Measurements from ENCODE around the gene RBFOX1. TPM values are rescaled to one million over a fixed set of nuclear protein-coding genes. Genes with fewer than 3 reads are reported as not detected.

RBFOX1 gene
- total RNA-seq, 6 donors from 2014 or later = not detected

- no peak overlapping the region for H3K27ac ChIP-seq
- H3K36me3 ChIP-seq = no peaks in the 10 kb centered on the region
- no peaks in the 10 kb centered on the region for H3K27me3 ChIP-seq
- H3K4me3 ChIP-seq = no peak overlapping the region
- H3K9me3 ChIP-seq = no peaks in the 10 kb centered on the region
- WGBS, 2 donors = 86 to 89% methylated on average over 7 of the region's 7 CpGs
- TF ChIP-seq POLR2AphosphoS5 (IDR thresholded peaks at IDR 0.05) (no peak), POLR2A (IDR thresholded peaks at IDR 0.05) (no peak), EP300 (IDR thresholded peaks at IDR 0.05) (no peak), CTCF (IDR thresholded peaks at IDR 0.05) (no peak)
- ATAC-seq (ENCODE audit: low FRiP score in 2 of 2) (no peak), DNase-seq (no peak)
- no peaks in the 10 kb centered on the region for H3K4me1 ChIP-seq
Observed at GRCh38 chr16:7318686-7319085, 14.0 kb upstream of the RBFOX1 start.

GRCh38 chr16:7319514-7319913, 13.1 kb upstream of the RBFOX1 start:
- Histone ChIP-seq H3K4me3 (no peak overlapping the region), H3K4me1 (no peaks in the 10 kb centered on the region), H3K9me3 (no peaks in the 10 kb centered on the region), H3K27me3 (no peaks in the 10 kb centered on the region), H3K36me3 (no peaks in the 10 kb centered on the region), H3K27ac (no peak overlapping the region)
- WGBS, 2 donors = 67 to 81% methylated on average over 4 of the region's 4 CpGs
- DNase-seq (no peak), ATAC-seq (ENCODE audit: low FRiP score in 2 of 2) (no peak)
- TF ChIP-seq CTCF (IDR thresholded peaks at IDR 0.05) = no peak
- TF ChIP-seq POLR2A (IDR thresholded peaks at IDR 0.05) = no peak
- TF ChIP-seq POLR2AphosphoS5 (IDR thresholded peaks at IDR 0.05) = no peak
- no peak for TF ChIP-seq EP300 (IDR thresholded peaks at IDR 0.05)

GRCh38 chr16:7321661-7322060, 11.0 kb upstream of the RBFOX1 start:
- no peaks in the 10 kb centered on the region for H3K36me3 ChIP-seq
- no peaks in the 10 kb centered on the region for H3K4me1 ChIP-seq
- ATAC-seq (ENCODE audit: low FRiP score in 2 of 2) (no peak), DNase-seq (no peak)
- H3K9me3 ChIP-seq = no peaks in the 10 kb centered on the region
- 33% methylated on average over 1 of the region's 1 CpG for WGBS, 2 donors
- no peak overlapping the region for H3K27ac ChIP-seq
- no peaks in the 10 kb centered on the region for H3K27me3 ChIP-seq
- TF ChIP-seq POLR2AphosphoS5 (IDR thresholded peaks at IDR 0.05) (no peak), CTCF (IDR thresholded peaks at IDR 0.05) (no peak), POLR2A (IDR thresholded peaks at IDR 0.05) (no peak), EP300 (IDR thresholded peaks at IDR 0.05) (no peak)
- H3K4me3 ChIP-seq = no peak overlapping the region

- no peak for DNase-seq
- no peak for ATAC-seq (ENCODE audit: low FRiP score in 2 of 2)
- no peak for TF ChIP-seq EP300 (IDR thresholded peaks at IDR 0.05)
- 33 to 48% methylated on average over 3 of the region's 3 CpGs for WGBS, 2 donors
- no peaks in the 10 kb centered on the region for H3K36me3 ChIP-seq
- H3K27me3 ChIP-seq = no peaks in the 10 kb centered on the region
- no peak overlapping the region for H3K4me3 ChIP-seq
- H3K9me3 ChIP-seq = no peaks in the 10 kb centered on the region
- no peak overlapping the region for H3K27ac ChIP-seq
- H3K4me1 ChIP-seq = no peaks in the 10 kb centered on the region
Observed at GRCh38 chr16:7324321-7324720, 8.3 kb upstream of the RBFOX1 start.

GRCh38 chr16:7325834-7326233, 6.8 kb upstream of the RBFOX1 start:
- no peak overlapping the region for H3K4me3 ChIP-seq
- no peak overlapping the region for H3K27ac ChIP-seq
- no peaks in the 10 kb centered on the region for H3K4me1 ChIP-seq
- DNase-seq (no peak), ATAC-seq (ENCODE audit: low FRiP score in 2 of 2) (no peak)
- no peaks in the 10 kb centered on the region for H3K27me3 ChIP-seq
- H3K9me3 ChIP-seq = no peaks in the 10 kb centered on the region
- H3K36me3 ChIP-seq = no peaks in the 10 kb centered on the region
- TF ChIP-seq CTCF (IDR thresholded peaks at IDR 0.05) (no peak), EP300 (IDR thresholded peaks at IDR 0.05) (no peak), POLR2A (IDR thresholded peaks at IDR 0.05) (no peak)
- 85 to 95% methylated on average over 3 of the region's 3 CpGs for WGBS, 2 donors
